Glomerular visceral epithelial cell (primary cell): ENCODE results near the gene YOD1.

ENCODE experiments used
- DNase-seq: peaks from one replicate; pipeline ENCODE4 v3.0.0-alpha.2; 2016; ENCODE audit errors: extremely low spot score

YOD1 gene

GRCh38 chr1:207051191-207051943 is at the start of gene YOD1:
TSS of gene YOD1 (minus strand) at chr1:207051208. CDS start at chr1:207051030, 178 bp downstream.
- peak; percentile 84 for DNase-seq

- DNase-seq, result no peak
These were observed 46.9 kb upstream of the YOD1 start for GRCh38 chr1:207097871-207098324.

GRCh38 chr1:207093944-207094343 is 42.9 kb upstream of the YOD1 start:
- DNase-seq, result no peak

- no peak for DNase-seq
These were observed 40.3 kb upstream of the YOD1 start for GRCh38 chr1:207091200-207091908.

GRCh38 chr1:207089627-207090355 is 38.8 kb upstream of the YOD1 start:
- DNase-seq, result no peak

GRCh38 chr1:207088701-207089626 is 38.0 kb upstream of the YOD1 start, which contains the start of gene C4BPB:
TSS of gene C4BPB (plus strand) at chr1:207088860. CDS start at chr1:207089532, 672 bp downstream.
- peak; percentile 34 for DNase-seq

GRCh38 chr1:207088161-207088560 is 37.2 kb upstream of the YOD1 start:
- peak; percentile 6 for DNase-seq

GRCh38 chr1:207085887-207086286 is 34.9 kb upstream of the YOD1 start:
- no peak for DNase-seq

GRCh38 chr1:207084701-207085180 is 33.7 kb upstream of the YOD1 start:
- DNase-seq, result peak; percentile 67

- DNase-seq, result no peak
These were observed 33.2 kb upstream of the YOD1 start for GRCh38 chr1:207084232-207084631.

GRCh38 chr1:207081806-207082205 is 30.8 kb upstream of the YOD1 start:
- DNase-seq, result no peak

GRCh38 chr1:207081088-207081487 is 30.1 kb upstream of the YOD1 start:
- no peak for DNase-seq

- peak; percentile 44 for DNase-seq
These were observed 28.8 kb upstream of the YOD1 start for GRCh38 chr1:207079706-207080241.

GRCh38 chr1:207078578-207079132 is 27.6 kb upstream of the YOD1 start:
- DNase-seq, result no peak

- peak; percentile 76 for DNase-seq
These were observed 26.7 kb upstream of the YOD1 start for GRCh38 chr1:207077470-207078377.

GRCh38 chr1:207077012-207077411 is 26.0 kb upstream of the YOD1 start:
- no peak for DNase-seq

GRCh38 chr1:207076181-207076955 is 25.4 kb upstream of the YOD1 start:
- DNase-seq, result no peak
